ENCODE data around the gene DEGS2.

Gene DEGS2

GRCh38 chr14:100108042-100108825 lies 51.2 kb downstream of the DEGS2 start:
- Histone ChIP-seq H3K27ac (ENCODE audit: extremely low read depth, low read depth, low read length) (no peak overlapping the region), H3K36me3 (ENCODE audit: control insufficient read depth in 2 of 2, insufficient read depth in 1 of 2, low read length in 2 of 2) (peaks cover 0 to 12% of the 10 kb centered on the region in 2 experiments; a peak in 1 of 3 replicates), H3K4me3 (ENCODE audit: low read depth, low read length) (no peak overlapping the region), H3K4me1 (ENCODE audit: control insufficient read depth, insufficient read depth, low read length) (peaks cover 10% of the 10 kb centered on the region), H3K9me3 (ENCODE audit: control insufficient read depth, insufficient read depth, low read depth, low read length) (no peaks in the 10 kb centered on the region)
- ChIA-PET POLR2A (interaction anchor here (1.1 kb wide), 1 partner anchor 107 kb away, joined by 3 read pairs; no protein-coding TSS in a partner anchor), CTCF (interaction anchor here (0.6 to 2.7 kb wide), 42 partner anchors 8 to 416 kb away, joined by 3 to 62 read pairs (median 4); no protein-coding TSS in a partner anchor)
- peak; percentile 38; the same call in 1 of the 2 replicates for TF ChIP-seq ZIC2 (tag by site-specific recombination; IDR thresholded peaks at IDR 0.05)
- TF ChIP-seq ZNF664 (tag by site-specific recombination; IDR thresholded peaks at IDR 0.05): no peak
- TF ChIP-seq ZNF266 (tag by site-specific recombination; IDR thresholded peaks at IDR 0.05; ENCODE audit: low read depth): no peak
- peak; percentile 58 for TF ChIP-seq ZXDB (tag by site-specific recombination; IDR thresholded peaks at IDR 0.05)
- peak; percentile 36; the same call in 1 of the 2 replicates for TF ChIP-seq PATZ1 (tag by site-specific recombination; IDR thresholded peaks at IDR 0.05)
- no peak for TF ChIP-seq TRIM28 (IDR thresholded peaks at IDR 0.05; ENCODE audit: borderline replicate concordance, low read length)
- no peak for TF ChIP-seq HOXC10 (CRISPR knock-in tag; IDR thresholded peaks at IDR 0.05)
- no peak for TF ChIP-seq ZNF112 (tag by site-specific recombination; IDR thresholded peaks at IDR 0.05)
- TF ChIP-seq SP7 (tag by site-specific recombination; IDR thresholded peaks at IDR 0.05): peak; percentile 33; the same call in 1 of the 2 replicates
- TF ChIP-seq ZNF157 (tag by site-specific recombination; IDR thresholded peaks at IDR 0.05): no peak
- TF ChIP-seq ZNF660 (tag by site-specific recombination; IDR thresholded peaks at IDR 0.05): peak; percentile 75
- TF ChIP-seq, protein P1, sequence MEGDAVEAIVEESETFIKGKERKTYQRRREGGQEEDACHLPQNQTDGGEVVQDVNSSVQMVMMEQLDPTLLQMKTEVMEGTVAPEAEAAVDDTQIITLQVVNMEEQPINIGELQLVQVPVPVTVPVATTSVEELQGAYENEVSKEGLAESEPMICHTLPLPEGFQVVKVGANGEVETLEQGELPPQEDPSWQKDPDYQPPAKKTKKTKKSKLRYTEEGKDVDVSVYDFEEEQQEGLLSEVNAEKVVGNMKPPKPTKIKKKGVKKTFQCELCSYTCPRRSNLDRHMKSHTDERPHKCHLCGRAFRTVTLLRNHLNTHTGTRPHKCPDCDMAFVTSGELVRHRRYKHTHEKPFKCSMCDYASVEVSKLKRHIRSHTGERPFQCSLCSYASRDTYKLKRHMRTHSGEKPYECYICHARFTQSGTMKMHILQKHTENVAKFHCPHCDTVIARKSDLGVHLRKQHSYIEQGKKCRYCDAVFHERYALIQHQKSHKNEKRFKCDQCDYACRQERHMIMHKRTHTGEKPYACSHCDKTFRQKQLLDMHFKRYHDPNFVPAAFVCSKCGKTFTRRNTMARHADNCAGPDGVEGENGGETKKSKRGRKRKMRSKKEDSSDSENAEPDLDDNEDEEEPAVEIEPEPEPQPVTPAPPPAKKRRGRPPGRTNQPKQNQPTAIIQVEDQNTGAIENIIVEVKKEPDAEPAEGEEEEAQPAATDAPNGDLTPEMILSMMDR (tag by site-specific recombination; IDR thresholded peaks at IDR 0.05): peak; percentile 92
- TF ChIP-seq ZEB2 (tag by site-specific recombination; IDR thresholded peaks at IDR 0.05): peak; percentile 37; the same call in 1 of the 2 replicates
- no peak for TF ChIP-seq ZNF175 (tag by site-specific recombination; IDR thresholded peaks at IDR 0.05)
- TF ChIP-seq ZNF629 (tag by site-specific recombination; IDR thresholded peaks at IDR 0.05): 0 out of 2 replicates have a peak, but pooled peaks have one; percentile 27
- no peak for TF ChIP-seq ZSCAN18 (tag by site-specific recombination; IDR thresholded peaks at IDR 0.05)
- 0 out of 2 replicates have a peak, but pooled peaks have one; percentile 38 for TF ChIP-seq ZNF600 (tag by site-specific recombination; IDR thresholded peaks at IDR 0.05)
- TF ChIP-seq ZNF214 (tag by site-specific recombination; IDR thresholded peaks at IDR 0.05; ENCODE audit: borderline replicate concordance): no peak
- peak; percentile 21; the same call in 1 of the 2 replicates for TF ChIP-seq KLF9 (tag by site-specific recombination; IDR thresholded peaks at IDR 0.05; ENCODE audit: low read depth)
- TF ChIP-seq KLF7 (tag by site-specific recombination; IDR thresholded peaks at IDR 0.05; ENCODE audit: borderline replicate concordance): no peak
- no peak for TF ChIP-seq ZBTB20 (tag by site-specific recombination; IDR thresholded peaks at IDR 0.05)
- no peak for TF ChIP-seq ZNF747 (tag by site-specific recombination; IDR thresholded peaks at IDR 0.05)
- no peak for TF ChIP-seq PRDM10 (tag by site-specific recombination; IDR thresholded peaks at IDR 0.05)
- 0 out of 2 replicates have a peak, but pooled peaks have one; percentile 37 for TF ChIP-seq ZFHX2 (tag by site-specific recombination; conservative IDR thresholded peaks at IDR 0.05)
- no peak for TF ChIP-seq SCRT2 (tag by site-specific recombination; IDR thresholded peaks at IDR 0.05)
- TF ChIP-seq PBX3 (CRISPR knock-in tag; IDR thresholded peaks at IDR 0.05): no peak
- no peak for TF ChIP-seq ZNF768 (tag by site-specific recombination; IDR thresholded peaks at IDR 0.05)

Data from HEK293 (cell line).